Measurements from ENCODE around the gene FOXO1.
A peak's percentile ranks its signal among the peaks of the same experiment; 100 is the strongest.

Gene FOXO1

GRCh38 chr13:40648040-40648439, 18.4 kb downstream of the FOXO1 start:
- in situ Hi-C loops (cut with HindIII; ENCODE audit: low pct_ligation_motif_present, low pct_unique_long_range_greater_than_20kb, low sequenced_read_pairs) = no loop called here
- no peak for DNase-seq

DNA sequence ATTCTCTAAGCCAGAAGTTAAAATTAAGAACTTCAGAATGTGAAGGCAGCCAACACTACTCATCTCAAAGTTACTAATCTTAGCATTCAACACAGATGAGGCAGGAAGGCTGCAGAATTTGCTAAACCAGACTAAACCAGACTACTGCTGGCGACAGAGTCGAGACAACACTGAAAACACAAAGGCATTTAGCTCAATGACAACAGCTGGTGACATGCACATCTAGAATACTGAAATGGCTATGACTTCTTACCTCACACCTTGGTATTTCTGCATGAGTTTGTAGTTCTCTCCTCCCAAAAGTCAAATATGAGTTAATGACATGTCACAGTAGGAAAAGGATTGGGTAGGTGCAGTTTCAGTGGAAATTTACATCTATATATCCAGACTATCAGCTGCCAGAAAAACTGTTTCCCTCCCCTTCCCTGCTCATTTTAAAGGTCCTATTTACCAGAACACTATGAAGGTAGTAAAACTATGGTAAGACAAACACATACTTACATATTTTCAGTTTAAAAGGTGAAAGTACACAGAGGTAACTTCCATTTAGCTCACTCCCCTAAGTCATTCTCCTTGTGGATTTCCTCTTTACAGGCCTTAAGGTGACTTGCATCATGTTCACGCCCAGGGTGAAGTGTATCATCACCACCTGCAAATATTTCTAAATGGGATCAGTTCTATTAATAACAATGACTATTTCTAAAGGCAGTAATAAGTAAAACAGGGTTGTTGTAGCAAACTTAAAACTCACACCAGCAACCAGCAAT, 21.4 kb downstream of the FOXO1 start:
- no peak for DNase-seq
- in situ Hi-C loops (cut with HindIII; ENCODE audit: low pct_ligation_motif_present, low pct_unique_long_range_greater_than_20kb, low sequenced_read_pairs) = no loop called here

GRCh38 chr13:40640845-40641458, 25.5 kb downstream of the FOXO1 start:
- DNase-seq = no peak
- in situ Hi-C loops (cut with HindIII; ENCODE audit: low pct_ligation_motif_present, low pct_unique_long_range_greater_than_20kb, low sequenced_read_pairs) = no loop called here

DNA sequence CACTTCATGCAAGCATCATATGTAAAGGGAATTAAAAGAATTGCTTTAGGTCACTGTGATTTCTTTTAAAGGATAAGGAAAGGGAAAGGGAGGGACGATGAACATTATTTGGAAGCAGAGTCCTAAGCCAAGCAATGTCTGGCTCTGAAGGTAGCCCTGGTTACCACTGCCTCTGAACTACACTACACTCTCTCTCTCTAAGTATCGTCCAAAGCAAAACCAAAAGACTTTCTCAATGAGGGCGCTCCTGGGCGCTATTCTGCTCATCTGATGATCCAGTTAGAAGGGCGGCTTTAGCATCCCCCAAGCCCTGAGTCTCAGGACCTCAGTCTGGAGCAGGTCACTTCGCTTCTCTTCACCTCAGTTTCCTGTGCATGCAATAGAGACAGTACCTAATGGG, 26.2 kb downstream of the FOXO1 start:
- DNase-seq = no peak
- in situ Hi-C loops (cut with HindIII; ENCODE audit: low pct_ligation_motif_present, low pct_unique_long_range_greater_than_20kb, low sequenced_read_pairs) = no loop called here

- no peak for DNase-seq
- in situ Hi-C loops (cut with HindIII; ENCODE audit: low pct_ligation_motif_present, low pct_unique_long_range_greater_than_20kb, low sequenced_read_pairs) = no loop called here
Measured at GRCh38 chr13:40639221-40639681, 27.2 kb downstream of the FOXO1 start.

GRCh38 chr13:40637643-40638042, 28.8 kb downstream of the FOXO1 start:
- in situ Hi-C loops (cut with HindIII; ENCODE audit: low pct_ligation_motif_present, low pct_unique_long_range_greater_than_20kb, low sequenced_read_pairs) = no loop called here
- no peak for DNase-seq

GRCh38 chr13:40635315-40635995, 31.0 kb downstream of the FOXO1 start:
- in situ Hi-C loops (cut with HindIII; ENCODE audit: low pct_ligation_motif_present, low pct_unique_long_range_greater_than_20kb, low sequenced_read_pairs) = no loop called here
- DNase-seq = no peak

GRCh38 chr13:40632915-40633314, 33.5 kb downstream of the FOXO1 start:
- in situ Hi-C loops (cut with HindIII; ENCODE audit: low pct_ligation_motif_present, low pct_unique_long_range_greater_than_20kb, low sequenced_read_pairs) = no loop called here
- DNase-seq = no peak

DNA sequence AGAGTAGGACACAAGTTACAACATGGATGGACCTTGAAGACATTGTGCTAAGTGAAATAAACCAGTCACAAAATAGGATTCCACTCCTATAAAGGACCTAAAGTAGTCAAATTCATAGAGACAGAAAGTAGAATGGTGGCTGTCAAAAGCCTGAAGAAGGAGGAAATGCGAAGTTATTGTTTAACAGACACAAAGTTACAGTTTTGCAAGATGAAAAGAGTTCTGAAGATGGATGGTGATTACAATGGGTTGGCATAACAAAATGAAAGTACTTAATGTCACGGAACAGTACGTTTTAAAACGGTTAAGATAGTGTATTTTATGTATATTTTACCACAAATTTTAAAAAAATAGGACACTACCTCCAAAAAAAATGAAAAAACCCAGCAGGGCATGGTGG, 34.8 kb downstream of the FOXO1 start:
- peak; percentile 7 for DNase-seq
- in situ Hi-C loops (cut with HindIII; ENCODE audit: low pct_ligation_motif_present, low pct_unique_long_range_greater_than_20kb, low sequenced_read_pairs) = no loop called here

DNA sequence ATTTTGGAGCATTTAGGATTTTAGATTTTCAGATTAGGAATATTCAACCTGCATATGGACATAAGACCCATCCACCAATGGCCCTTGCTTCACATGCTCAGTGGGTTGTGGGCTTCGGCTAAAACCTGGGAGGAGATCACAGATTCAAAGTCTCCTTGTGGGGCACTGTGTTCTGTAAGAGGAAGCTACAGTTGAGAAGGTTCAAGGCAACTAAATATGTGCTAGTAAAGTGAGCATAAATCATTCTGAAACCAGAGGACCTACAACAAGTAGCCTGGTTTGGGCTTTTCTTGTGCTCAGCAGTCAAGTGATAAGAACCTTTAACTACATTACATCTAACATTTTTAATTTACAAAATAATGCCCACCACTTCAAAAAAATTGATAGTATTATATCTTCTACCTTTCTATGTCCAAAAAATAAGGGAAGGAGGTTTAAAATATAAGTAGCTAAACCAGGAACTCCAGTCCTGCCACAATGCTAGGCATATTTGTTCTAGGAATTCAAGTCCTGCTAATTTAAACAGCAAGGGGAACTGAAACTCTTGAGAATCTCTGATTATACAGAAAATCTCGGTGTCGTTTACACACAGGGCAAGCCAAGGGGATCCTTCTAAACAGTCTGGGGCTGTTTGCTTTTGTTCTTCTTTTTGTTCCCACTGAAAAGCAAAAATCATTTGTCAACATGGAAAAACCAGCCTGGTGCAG, 36.6 kb downstream of the FOXO1 start:
- in situ Hi-C loops (cut with HindIII; ENCODE audit: low pct_ligation_motif_present, low pct_unique_long_range_greater_than_20kb, low sequenced_read_pairs) = no loop called here
- no peak for DNase-seq

DNA sequence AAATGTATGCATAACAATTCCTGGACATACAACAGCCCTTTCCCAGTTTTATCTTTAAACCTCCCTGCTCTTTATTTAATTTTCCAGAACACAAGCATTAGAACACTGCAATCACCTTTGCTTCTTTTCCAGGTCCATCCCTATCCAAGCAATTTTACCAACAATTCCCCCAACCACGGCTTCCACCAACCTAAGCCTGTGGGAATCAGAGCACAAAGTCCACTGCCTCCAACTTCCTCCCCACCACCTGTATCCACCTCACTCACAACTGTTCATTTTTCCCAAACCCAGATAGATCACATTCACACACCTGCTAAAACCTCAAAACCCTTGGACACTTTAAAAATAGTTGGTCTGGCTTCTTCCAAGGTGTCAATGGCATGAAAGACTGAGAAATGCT, 39.5 kb downstream of the FOXO1 start:
- in situ Hi-C loops (cut with HindIII; ENCODE audit: low pct_ligation_motif_present, low pct_unique_long_range_greater_than_20kb, low sequenced_read_pairs) = no loop called here
- DNase-seq = no peak

DNA sequence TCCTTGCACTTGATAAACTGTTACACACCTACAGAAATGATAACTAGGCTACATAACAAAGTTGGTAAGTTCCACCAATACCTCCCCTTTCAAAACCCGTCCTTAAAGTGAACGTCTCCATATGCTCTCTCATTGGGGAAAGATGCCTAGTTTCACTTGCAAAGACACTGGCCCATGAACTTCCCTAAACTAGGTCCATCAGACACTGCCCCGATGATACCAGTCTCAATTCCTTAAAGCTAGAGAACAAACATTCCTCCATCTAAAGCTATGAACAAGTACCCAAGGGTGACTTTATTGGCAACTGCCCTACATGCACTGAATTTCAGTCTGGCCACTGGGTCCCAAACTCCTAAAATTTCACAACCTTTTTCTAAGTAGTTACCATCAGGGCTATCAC, 39.9 kb downstream of the FOXO1 start:
- in situ Hi-C loops (cut with HindIII; ENCODE audit: low pct_ligation_motif_present, low pct_unique_long_range_greater_than_20kb, low sequenced_read_pairs) = no loop called here
- DNase-seq = no peak

DNA sequence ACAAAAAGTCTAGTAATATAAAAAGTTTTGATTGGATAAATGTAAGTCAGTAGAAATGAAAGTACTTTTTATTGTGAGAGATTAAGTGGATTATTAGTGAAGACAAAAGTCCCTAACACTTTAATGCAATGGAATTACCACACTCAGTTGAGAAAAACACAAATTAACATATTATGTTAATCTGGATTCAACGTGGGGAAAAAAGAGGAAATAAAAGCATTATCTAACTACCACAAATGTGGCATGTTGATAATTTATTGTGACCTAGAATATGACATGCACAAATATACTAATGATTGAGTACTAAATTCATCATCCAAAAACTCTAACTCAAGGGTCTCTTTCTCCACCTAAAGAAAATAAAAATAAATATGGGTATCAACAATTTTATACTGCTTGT, 41.5 kb downstream of the FOXO1 start:
- no peak for DNase-seq
- in situ Hi-C loops (cut with HindIII; ENCODE audit: low pct_ligation_motif_present, low pct_unique_long_range_greater_than_20kb, low sequenced_read_pairs) = no loop called here

DNA sequence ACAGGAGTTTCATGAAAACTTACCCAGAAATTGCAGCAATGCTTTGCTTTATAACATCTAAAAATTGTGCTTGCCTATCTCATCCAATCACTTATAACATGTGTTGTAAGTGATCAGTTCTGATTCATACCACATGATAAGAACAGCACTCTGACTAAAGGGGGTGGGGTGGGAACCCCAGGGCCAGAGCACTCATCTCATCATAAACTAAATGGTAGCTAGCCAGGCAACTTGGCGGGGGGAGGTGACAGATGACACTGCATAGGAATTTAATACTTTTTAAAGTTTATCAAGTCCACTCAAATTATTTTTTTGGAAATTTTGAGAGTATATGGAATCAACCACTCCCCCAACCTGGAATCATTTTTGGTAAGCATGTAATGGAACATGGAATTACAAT, 42.1 kb downstream of the FOXO1 start:
- in situ Hi-C loops (cut with HindIII; ENCODE audit: low pct_ligation_motif_present, low pct_unique_long_range_greater_than_20kb, low sequenced_read_pairs) = no loop called here
- DNase-seq = no peak

GRCh38 chr13:40622761-40623160, 43.7 kb downstream of the FOXO1 start:
- in situ Hi-C loops (cut with HindIII; ENCODE audit: low pct_ligation_motif_present, low pct_unique_long_range_greater_than_20kb, low sequenced_read_pairs) = no loop called here
- no peak for DNase-seq

DNA sequence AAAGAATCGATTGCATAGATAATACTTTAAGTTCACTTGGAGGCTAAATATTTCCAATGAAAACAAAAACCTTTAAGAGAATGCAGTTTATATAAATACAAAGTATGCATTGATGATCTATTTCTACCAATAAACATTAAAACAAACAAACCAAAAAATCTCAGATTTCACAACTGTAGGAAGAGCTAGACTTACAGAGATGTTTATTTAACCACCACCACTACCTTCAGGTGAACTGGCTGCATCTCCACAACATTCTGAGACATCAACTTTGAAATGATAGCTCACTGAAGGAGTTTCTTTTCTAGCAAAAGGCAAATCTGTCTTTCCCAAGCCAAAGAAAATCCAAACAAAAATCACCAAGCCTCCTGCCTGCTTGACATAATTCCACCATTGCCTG, 44.2 kb downstream of the FOXO1 start:
- in situ Hi-C loops (cut with HindIII; ENCODE audit: low pct_ligation_motif_present, low pct_unique_long_range_greater_than_20kb, low sequenced_read_pairs) = no loop called here
- DNase-seq = no peak

- in situ Hi-C loops (cut with HindIII; ENCODE audit: low pct_ligation_motif_present, low pct_unique_long_range_greater_than_20kb, low sequenced_read_pairs) = no loop called here
- DNase-seq = no peak
Measured at GRCh38 chr13:40619479-40619814, 47.0 kb downstream of the FOXO1 start.

- in situ Hi-C loops (cut with HindIII; ENCODE audit: low pct_ligation_motif_present, low pct_unique_long_range_greater_than_20kb, low sequenced_read_pairs) = no loop called here
- no peak for DNase-seq
Measured at GRCh38 chr13:40618581-40619478, 47.6 kb downstream of the FOXO1 start.

Data from ACHN (cell line).